Midbrain (tissue), 1 donor: ENCODE measurements around the gene UST.

Experiments
- DNase-seq: peaks from one replicate; lab custom pipeline; 2025; lab: John Stamatoyannopoulos, UW

The UST gene

DNA sequence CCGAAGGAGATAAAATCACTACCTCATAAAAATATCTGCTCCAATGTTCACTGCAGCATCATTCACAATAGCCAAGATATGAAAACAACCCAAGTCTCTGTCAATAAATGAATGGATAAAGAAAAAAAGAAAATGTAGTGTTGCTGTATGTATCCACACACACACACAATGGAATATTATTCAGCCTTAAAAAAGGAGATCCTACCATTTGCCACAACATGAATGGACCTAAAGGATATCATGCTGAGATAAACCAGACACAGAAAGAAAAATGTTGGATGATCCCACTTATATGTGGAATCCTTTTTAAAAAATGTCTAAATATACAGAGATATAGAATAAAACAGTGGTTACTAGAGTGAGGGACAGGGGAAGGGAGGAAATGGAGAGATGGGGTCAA is 378.5 kb downstream of the UST start:
- no peak for DNase-seq
